ENCODE results near the gene SLBP.

SLBP gene

DNA sequence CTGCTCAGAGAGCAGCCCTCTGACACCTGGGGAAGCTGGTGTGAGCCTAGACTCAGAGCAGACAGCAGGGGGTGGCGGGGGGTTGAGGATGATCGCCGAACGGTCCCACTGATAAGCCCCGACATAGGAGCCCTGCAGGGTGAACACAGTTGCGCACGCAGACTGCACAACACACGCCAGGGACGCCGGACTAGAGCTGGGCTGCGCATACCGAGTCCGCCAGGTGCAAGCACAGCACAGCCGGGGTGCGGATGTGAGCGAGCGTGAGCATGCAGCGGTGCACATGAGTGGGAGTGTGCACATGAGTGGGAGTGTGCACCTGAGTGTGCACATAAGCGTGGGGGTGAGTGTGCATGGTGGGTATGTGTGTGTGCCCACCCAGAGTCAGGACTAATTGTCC lies 64.7 kb downstream of the SLBP start:
- no peak for DNase-seq

DNA sequence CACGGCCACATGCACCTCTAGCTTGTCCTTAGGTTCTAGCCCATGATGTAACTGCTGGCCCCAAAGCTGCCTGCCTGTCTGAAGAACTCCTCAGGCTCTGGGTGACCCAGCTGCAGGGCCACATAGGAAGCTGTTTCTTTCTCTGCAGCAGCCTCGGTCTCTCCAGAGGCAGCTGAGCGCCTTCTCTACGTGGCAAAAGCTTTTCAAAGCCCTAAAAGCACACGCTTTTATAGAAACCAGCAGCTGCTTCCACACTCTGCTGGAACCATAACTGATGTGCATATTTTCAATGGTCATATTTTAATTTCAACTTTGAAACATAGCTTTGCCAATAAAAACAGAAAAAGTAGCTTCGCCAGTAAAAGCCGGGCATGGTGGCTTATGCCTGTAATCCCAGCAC lies 65.4 kb downstream of the SLBP start:
- no peak for DNase-seq

DNA sequence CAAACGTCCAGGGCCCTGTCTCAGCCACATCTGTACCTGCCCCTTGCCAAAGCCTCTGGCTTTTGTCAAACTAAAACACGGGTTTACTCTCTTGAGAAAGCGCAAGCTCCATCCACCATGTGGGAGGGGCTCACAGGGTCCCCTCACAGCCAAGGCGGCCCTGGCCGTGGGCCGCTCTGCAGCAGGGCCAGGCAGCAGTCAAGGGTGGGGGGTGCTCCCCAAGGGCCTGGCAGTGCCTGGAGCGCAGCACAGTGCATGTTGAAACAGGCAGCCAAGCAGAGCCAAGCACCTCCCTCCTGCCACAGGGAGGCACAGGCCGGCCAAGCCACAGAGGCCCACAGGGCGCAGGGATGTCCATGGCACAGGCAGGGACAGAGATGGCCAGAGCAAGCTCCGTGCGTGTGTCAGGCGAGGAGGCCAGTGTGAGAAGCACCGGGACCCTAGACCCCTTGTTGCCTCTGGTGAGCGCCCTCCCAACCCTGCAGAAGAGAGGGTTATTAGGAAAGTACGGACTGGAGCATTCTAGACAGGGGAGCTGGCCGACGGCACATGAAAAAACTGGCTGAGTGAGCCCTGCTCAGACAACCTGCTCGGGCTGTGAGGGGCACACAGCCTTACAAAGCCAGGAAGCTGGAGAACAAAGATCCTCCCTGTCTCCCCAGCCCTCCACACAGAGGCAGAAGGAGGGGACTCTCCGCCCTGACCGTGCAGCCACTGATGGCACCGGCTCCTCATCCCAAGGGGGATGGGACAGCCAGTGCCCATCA lies 67.0 kb downstream of the SLBP start:
- DNase-seq: no peak

DNA sequence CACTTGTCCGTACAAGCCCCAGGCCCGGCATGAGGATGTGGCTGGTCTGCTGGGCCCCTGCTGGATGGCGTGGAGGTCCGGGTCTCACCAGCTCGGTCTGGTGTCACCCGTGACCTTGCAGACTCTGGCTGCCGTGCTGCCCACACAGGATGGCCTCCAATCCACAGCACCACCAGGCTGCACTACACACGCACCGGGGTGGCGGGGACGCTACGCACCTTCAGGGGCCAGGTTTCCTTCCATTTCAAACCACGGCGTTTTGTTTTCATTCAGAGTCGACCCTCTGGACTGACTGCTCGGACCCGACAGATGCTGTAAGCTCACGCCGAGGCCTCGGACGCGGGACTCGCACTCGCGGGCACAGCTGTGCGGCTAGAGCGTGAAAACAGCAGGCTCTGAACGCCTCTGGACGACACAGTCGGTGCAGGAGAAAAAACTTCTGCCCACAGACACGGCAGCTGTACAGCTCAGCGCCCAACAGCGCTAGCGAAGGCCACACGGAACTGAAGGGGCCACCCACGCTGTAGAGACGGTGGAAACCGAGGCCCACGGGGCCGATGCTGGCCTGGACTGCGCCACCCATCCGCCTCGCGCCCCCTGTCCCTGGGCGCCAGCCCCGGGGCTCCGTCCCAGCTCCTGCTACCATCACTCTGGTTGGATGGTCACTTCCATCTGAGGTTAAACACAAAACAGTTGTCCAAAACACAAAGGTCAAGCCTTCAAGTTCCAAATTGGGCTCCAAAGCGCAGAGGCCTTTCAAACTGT lies 68.0 kb downstream of the SLBP start:
- no peak for DNase-seq

All from hematopoietic multipotent progenitor cell treated with erythropoietin and hydrocortisone succinate and interleukin-3 and kit ligand, for 6 days (in vitro differentiated cells).